OCI-LY3 (cell line): ENCODE results near the gene KRTAP10-2.
"Not testable (repeated sequence)": the region's sequence is repeated elsewhere in the genome, so short reads cannot be mapped to it uniquely, and the experiment has no call there.

ENCODE experiments used
- EZH2phosphoT487 ChIP-seq: fragments of 200-600 bp; shearing (Covaris generic); IDR thresholded peaks from 2 replicates; pipeline ENCODE4 v1.6.1; 2018; ENCODE audit warnings: antibody characterized with exemption, mixed run types, low read depth
- TF ChIP-seq, protein P1 (sequence below): fragments of 200-600, 300-600 bp; sonication (generic); IDR thresholded peaks from 2 replicates; pipeline ENCODE4 v1.5.1; 2014; ENCODE audit warnings: antibody characterized with exemption, low read length, low read depth

DNA sequence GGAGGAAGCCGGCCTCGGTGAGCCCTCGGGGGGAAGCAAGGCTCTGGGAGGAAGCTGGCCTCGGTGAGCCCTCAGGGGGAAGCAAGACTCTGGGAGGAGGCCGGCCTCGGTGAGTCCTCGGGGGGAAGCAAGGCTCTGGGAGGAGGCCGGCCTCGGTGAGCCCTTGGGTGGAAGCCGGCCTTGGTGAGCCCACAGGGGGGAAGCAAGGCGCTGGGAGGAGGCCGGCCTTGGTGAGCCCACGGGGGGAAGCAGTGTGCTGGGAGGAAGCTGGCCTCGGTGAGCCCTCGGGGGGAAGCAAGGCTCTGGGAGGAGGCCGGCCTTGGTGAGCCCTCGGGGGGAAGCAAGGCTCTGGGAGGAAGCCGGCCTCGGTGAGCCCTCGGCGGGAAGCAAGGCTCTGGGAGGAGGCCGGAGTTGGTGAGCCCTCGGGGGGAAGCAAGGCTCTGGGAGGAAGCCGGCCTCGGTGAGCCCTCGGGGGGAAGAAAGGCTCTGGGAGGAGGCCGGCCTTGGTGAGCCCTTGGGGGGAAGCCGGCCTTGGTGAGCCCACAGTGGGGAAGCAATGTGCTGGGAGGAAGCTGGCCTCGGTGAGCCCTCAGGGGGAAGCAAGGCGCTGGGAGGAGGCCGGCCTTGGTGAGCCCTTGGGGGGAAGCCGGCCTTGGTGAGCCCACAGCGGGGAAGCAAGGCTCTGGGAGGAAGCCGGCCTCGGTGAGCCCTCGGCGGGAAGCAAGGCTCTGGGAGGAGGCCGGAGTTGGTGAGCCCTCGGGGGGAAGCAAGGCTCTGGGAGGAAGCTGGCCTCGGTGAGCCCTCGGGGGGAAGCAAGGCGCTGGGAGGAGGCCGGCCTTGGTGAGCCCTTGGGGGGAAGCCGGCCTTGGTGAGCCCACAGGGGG lies 48.1 kb downstream of the KRTAP10-2 start:
- TF ChIP-seq, protein P1, sequence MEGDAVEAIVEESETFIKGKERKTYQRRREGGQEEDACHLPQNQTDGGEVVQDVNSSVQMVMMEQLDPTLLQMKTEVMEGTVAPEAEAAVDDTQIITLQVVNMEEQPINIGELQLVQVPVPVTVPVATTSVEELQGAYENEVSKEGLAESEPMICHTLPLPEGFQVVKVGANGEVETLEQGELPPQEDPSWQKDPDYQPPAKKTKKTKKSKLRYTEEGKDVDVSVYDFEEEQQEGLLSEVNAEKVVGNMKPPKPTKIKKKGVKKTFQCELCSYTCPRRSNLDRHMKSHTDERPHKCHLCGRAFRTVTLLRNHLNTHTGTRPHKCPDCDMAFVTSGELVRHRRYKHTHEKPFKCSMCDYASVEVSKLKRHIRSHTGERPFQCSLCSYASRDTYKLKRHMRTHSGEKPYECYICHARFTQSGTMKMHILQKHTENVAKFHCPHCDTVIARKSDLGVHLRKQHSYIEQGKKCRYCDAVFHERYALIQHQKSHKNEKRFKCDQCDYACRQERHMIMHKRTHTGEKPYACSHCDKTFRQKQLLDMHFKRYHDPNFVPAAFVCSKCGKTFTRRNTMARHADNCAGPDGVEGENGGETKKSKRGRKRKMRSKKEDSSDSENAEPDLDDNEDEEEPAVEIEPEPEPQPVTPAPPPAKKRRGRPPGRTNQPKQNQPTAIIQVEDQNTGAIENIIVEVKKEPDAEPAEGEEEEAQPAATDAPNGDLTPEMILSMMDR: not testable (repeated sequence)
- TF ChIP-seq EZH2phosphoT487: not testable (repeated sequence)
